GM08714 (cell line): ENCODE data around the gene ZNF157.
A peak's percentile ranks its signal among the peaks of the same experiment; 100 is the strongest.

Experiments used
- H3K4me3 ChIP-seq: fragments of 200-500 bp; sonication (Bioruptor generic); 2 replicates; pipeline ENCODE4 v1.5.1; 2014; ENCODE audit warnings: mild to moderate bottlenecking, low read length, inconsistent platforms
- ZNF274 ChIP-seq: IDR thresholded peaks from 2 replicates; pipeline ENCODE4 v1.6.1; 2012; ENCODE audit warnings: mild to moderate bottlenecking, low read depth, low read length

The ZNF157 gene

DNA sequence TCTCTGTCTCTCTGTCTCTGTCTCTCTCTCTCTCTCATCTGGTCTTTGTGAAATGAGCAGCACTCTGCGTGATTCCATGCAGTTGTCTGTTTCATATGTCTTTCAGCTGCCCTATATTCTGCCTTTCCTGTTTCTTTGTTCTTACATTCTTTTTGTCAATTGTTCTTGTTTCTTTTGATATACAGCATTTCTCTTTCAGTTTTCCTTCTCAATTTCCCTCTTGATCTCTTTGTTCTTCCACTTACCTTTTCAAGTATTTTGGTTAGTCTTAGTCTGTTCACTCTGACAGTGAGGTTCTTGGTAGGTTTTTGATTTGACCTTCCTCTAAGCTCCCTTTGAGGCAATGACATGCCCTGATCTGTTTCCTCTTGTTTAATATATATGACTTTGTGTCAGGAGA is 20.4 kb downstream of the ZNF157 start:
- no peak overlapping the region for H3K4me3 ChIP-seq
- TF ChIP-seq ZNF274 = no peak

DNA sequence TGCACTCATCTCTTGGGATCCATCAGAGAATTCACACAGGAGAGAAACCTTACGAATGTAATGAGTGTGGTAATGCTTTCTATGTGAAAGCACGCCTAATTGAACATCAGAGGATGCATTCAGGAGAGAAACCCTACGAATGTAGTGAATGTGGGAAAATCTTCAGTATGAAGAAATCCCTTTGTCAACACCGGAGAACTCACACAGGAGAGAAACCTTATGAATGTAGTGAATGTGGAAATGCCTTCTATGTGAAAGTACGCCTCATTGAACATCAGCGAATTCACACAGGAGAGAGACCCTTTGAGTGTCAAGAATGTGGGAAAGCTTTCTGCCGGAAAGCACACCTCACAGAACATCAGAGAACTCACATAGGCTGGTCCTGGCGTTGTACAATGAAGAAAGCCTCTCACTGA is 42.8 kb downstream of the ZNF157 start:
- peak; percentile 93 for TF ChIP-seq ZNF274

DNA sequence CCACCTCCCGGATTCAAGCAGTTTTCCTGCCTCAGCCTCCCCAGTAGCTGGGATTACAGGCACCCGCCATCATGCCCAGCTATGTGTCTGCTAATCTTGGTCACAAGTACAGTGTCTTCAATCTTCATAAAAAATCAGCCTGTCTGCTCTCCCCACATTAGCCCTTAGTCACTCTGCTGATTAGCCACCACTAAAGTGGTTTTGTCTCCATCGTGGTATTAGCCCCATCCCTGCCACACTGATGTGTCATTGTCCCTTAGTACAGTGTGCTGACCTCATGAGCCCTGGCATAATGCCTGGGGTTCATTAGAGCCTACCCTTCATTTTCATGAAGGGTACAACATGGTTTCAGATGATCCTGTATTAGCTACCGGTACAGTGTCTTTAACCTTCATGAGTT is 49.9 kb downstream of the ZNF157 start:
- no peak overlapping the region for H3K4me3 ChIP-seq
- no peak for TF ChIP-seq ZNF274

More for the DNA sequence above, 42.8 kb downstream of the ZNF157 start:
- H3K4me3 ChIP-seq = no peak overlapping the region

DNA sequence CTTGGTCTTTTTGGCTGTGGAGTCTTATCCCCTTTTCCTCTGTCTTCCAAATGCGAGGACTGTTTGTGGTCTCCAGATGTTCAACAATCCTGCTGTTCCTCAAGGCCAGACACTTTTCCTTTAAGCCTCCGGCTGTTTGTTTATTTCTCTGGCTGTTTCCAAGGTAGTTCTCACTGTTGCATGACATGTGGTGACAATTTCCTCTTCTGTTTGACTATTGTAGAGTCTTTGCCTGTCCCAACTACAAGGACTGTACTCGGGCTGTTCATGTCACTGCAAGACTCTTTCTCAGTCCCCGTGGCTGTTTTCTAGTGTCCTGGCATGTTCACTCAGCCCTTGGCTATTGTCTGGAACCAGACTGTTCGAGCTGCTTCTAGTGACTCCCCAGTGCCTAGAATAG is 50.6 kb downstream of the ZNF157 start:
- H3K4me3 ChIP-seq = no peak overlapping the region
- no peak for TF ChIP-seq ZNF274

DNA sequence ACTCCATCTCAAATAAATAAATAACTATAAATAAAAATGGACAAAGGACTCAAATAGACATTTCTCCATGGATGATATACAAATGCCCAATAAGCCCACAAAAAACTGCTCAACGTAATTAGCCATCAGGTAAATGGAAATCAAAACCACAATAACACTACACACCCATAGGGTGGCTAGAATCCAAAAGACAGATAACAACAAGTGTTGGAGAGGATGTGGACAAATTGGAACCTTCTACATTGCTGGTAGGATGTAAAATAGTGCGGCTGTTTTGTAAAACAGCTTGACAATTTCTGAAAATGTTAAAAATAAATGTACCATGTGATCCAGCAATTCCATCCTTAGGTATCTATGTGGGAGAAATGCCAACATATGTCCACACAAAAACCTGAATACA is 52.1 kb downstream of the ZNF157 start:
- H3K4me3 ChIP-seq = no peak overlapping the region
- no peak for TF ChIP-seq ZNF274

DNA sequence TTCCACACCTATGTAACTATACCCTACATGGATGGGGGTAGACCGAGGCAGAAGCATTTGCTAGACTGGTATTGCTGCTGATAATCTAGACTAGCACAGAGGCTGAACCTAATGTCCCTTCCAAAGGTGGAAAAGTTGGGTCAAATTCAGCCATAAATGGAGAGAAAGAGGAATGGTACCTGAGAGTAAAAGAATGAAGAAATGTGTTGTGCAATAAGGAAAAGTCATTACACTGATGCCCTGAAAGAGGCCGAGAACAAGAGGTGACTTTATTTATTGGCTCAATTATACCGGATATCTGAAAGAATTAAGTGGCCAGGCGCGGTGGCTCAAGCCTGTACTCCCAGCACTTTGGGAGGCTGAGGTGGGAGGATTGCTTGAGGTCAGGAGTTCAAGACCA is 60.5 kb downstream of the ZNF157 start:
- H3K4me3 ChIP-seq = no peak overlapping the region
- TF ChIP-seq ZNF274 = no peak

DNA sequence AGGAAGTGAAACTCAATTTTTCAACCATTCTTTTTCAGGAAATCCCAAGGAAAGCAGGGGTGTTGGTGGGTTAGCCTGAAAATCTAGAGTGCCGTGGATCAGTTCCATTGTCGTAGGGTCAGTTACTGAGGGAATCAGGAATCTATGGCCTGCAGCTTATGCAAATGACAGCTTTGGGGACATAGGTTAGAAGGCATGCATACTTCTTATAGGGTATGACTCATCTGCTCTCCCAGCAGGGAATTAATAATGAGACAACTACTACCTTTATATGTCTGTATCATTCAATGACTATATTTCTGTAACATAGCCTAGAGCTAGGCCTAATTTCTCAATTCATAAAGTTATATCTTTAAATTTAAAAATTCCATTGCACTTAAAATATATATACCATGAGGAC is 76.1 kb downstream of the ZNF157 start:
- no peak for TF ChIP-seq ZNF274
- no peak overlapping the region for H3K4me3 ChIP-seq

DNA sequence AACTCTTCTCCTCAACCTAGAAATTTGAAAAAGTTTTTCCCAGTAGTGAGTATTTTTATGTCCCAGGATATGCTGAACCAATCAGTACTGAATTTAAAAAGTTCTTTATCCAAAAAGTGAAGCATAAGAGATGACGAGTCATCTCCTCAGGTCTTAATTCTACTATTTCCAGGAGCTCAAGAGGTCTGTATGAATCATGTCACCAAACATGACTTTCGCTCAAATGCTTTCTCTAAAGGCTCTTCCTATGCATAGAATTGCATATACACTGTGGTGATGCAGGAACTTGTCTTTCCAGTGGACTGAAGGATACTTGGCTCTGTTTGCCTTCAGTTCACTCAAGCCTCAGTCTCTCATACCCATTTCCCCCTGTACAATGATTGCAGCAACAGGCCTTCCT is 76.6 kb downstream of the ZNF157 start:
- TF ChIP-seq ZNF274 = no peak
- no peak overlapping the region for H3K4me3 ChIP-seq

DNA sequence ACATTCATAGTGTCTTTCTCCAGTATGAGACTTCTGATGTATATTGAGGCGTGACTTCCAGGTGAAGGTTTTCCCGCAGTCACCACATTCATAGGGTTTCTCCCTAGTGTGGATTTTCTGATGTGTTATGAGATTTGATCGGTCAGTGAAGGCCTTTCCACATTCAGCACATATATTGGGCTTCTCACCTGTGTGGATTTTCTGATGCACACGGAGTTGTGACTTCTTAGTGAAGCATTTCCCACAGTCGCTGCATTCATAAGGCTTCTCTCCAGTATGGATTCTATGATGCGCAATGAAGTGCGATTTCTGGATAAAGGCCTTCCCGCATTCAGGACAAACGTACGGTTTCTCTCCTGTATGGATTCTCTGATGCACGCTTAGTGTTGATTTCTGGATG is 77.2 kb downstream of the ZNF157 start:
- TF ChIP-seq ZNF274 = no peak
- no peak overlapping the region for H3K4me3 ChIP-seq

DNA sequence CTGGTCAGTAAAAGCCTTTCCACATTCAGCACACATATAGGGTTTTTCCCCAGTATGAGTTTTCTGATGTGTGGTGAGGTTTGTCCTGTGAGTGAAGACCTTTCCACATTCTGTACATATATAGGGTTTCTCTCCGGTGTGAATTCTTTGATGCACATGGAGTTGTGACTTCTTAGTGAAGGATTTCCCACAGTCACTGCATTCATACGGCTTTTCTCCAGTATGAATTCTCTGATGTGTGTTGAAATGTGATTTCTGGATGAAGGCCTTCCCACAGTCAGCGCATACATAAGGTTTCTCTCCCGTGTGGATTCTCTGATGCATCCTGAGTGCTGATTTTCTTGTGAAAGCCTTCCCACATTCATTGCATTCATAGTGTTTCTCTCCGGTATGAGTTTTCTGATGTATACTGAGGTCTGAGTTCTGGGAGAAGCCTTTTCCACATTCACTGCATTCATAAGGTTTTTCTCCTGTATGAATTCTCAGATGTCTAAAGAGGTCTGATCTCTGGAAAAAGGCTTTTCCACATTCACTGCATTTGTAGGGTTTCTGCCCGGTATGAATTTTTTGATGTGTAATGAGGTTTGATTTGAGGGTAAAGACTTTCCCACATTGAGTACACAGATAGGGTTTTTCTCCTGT is 77.9 kb downstream of the ZNF157 start:
- no peak overlapping the region for H3K4me3 ChIP-seq
- TF ChIP-seq ZNF274 = peak; percentile 66; the same call in 1 of the 2 replicates

DNA sequence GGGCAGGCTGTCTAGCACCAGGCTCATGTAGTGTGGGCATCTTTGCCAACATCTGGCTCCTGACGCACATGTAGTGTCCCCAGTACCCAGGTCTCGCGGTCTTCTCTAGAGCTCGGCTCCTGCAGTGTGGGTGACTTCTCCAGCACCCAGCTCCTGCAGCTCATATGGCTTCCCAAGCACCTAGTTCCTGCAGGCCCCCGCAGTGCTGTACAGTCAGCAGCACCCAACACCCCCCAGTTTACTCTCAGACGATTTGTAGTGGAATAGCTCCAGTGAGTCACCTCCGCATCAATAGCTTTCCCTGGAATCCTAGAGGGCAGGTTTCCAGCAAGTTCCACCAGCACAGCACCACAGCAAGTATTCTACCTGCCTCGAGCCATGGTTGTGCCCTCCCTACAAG is 81.7 kb downstream of the ZNF157 start:
- no peak for TF ChIP-seq ZNF274
- no peak overlapping the region for H3K4me3 ChIP-seq

DNA sequence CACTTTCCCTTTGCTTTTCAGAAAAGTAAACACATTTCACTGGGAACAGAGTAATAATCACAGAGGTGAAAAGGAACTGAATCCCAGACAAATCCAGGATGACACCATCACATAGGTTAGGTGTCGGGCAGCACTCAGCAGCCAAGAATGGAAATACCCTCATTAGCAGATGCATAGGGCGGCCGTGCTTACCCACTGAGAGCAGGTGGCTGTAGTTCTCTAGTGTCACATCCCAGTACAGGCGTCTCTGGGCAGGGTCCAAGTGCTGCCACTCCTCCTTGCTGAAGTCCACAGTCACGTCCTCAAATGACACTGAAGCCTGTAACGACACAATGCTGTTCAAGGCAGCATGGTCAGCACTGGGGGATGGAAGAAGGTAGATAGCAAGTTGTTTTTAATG is 85.7 kb downstream of the ZNF157 start:
- no peak for TF ChIP-seq ZNF274
- H3K4me3 ChIP-seq = no peak overlapping the region

DNA sequence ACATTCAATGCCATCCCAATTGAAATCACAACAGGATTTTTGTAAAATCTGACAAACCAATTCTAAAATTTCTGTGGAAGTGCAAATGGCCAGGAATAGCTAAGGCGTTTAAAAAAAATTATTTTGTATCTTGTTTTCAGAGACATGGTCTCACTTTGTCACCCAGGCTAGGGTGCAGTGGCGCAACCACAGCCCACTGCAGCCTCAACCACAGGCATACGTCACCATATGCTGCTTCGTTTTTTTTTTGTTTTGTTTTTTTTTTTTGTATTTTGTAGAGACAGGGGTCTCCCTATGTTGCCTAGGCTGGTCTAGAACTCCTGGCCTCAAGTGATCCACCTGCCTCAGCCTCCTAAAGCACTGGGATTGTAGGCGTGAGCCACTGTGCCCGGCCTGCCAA is 88.2 kb downstream of the ZNF157 start:
- TF ChIP-seq ZNF274 = no peak
- no peak overlapping the region for H3K4me3 ChIP-seq

DNA sequence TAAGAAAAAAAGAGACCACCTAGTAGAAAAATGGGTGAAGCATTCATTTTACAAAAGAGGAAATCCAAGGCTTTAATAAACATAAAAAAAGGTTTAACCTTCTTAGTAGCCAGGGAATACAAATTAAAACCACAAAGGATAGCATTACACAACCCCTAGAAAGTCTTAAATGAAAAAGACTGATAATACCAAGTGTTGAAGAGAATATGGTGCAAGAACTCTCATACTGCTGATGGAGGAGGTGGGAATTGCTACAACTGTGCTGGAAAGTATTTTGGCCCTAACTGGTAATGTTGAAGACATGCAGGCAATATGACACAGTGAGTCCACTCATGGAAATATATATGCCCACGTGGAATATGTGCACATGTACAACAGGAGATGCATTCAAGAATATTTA is 90.2 kb downstream of the ZNF157 start:
- H3K4me3 ChIP-seq = no peak overlapping the region
- TF ChIP-seq ZNF274 = no peak
